GM12878 (cell line): ENCODE results near the gene SPRTN. TPM values are rescaled to one million over a fixed set of nuclear protein-coding genes. Genes with fewer than 3 reads are reported as not detected.

Experiments used
- ATAC-seq: fragments of 200-7000 bp; cut with Tn5 transposase; 3 replicates; pipeline ENCODE4 v1.9.1; 2020; ENCODE audit warnings: mild to moderate bottlenecking, moderate library complexity
- BruUV-seq: library from RNA; stranded (reverse); fragments of 400-500 nt; replicated peaks from 2 replicates; lab custom pipeline; 2021; lab: Mats Ljungman, UMichigan
- CTCF ChIA-PET: fragments of 300-600 bp; sonication (Branson Sonifier 250); formaldehyde crosslinking; extraction: SDS; loops from one replicate; lab custom pipeline; 2021; ENCODE audit warnings: inconsistent platforms; lab: Yijun Ruan, JAX
- POLR2A ChIA-PET: fragments of 350-600 bp; formaldehyde crosslinking; extraction: SDS; loops from one replicate; lab custom pipeline; 2021; ENCODE audit warnings: inconsistent platforms; lab: Charles Lee
- RAD21 ChIA-PET: fragments of 300-600 bp; sonication (Branson Sonifier 250); formaldehyde crosslinking; loops from one replicate; lab custom pipeline; 2023; ENCODE audit warnings: antibody characterized with exemption; ENCODE audit not compliant: unreplicated experiment; lab: Charles Lee
- SMC1A ChIA-PET: fragments of 300-600 bp; sonication (Branson Sonifier 250); formaldehyde crosslinking; loops from one replicate; lab custom pipeline; 2023; ENCODE audit not compliant: unreplicated experiment, uncharacterized antibody; lab: Charles Lee
- DNase-seq: peaks from one replicate; pipeline ENCODE4 v3.0.0-alpha.2; 2011; ENCODE audit warnings: low read depth, low spot score
- FAIRE-seq: peaks from 3 replicates; lab custom pipeline; 2011; peaks lifted over from hg19 to GRCh38; lab: Jason Lieb, UNC
- H2AFZ ChIP-seq: 2 replicates; pipeline ENCODE4 v1.6.0; 2011; ENCODE audit warnings: low read depth, low read length, control low read depth; ENCODE audit not compliant: control insufficient read depth
- H3K27ac ChIP-seq: 2 replicates; pipeline ENCODE4 v1.5.1; 2011; ENCODE audit warnings: control low read depth; ENCODE audit not compliant: control insufficient read depth, insufficient read depth
- H3K27me3 ChIP-seq, 2 experiments: replicated peaks in 1 of 2; 2 replicates each; pipeline versions ENCODE4 v1.6.0 to v1.6.1; 2011; ENCODE audit warnings: low read length in 1 of 2; ENCODE audit not compliant: control insufficient read depth in 2 of 2, insufficient read depth in 2 of 2
- H3K36me3 ChIP-seq, 2 experiments: 2 replicates each; pipeline ENCODE4 v1.5.1; 2011; ENCODE audit warnings: low read length in 1 of 2; ENCODE audit not compliant: control insufficient read depth in 2 of 2, insufficient read depth in 2 of 2
- H3K4me1 ChIP-seq: 2 replicates; pipeline ENCODE4 v1.6.1; 2011; ENCODE audit warnings: mild to moderate bottlenecking, low read length, moderate library complexity, mixed read lengths; ENCODE audit not compliant: control insufficient read depth, insufficient read depth
- H3K4me2 ChIP-seq: 2 replicates; pipeline ENCODE4 v1.6.0; 2011; ENCODE audit warnings: control low read depth; ENCODE audit not compliant: control insufficient read depth, insufficient read depth
- H3K4me3 ChIP-seq: fragments of 200-600 bp; sonication (generic); 2 replicates; pipeline ENCODE4 v1.5.1; 2016
- H3K79me2 ChIP-seq: 2 replicates; pipeline ENCODE4 v1.6.0; 2011; ENCODE audit warnings: low read length; ENCODE audit not compliant: control insufficient read depth, insufficient read depth
- H3K9ac ChIP-seq: 2 replicates; pipeline ENCODE4 v1.8.0; 2011; ENCODE audit warnings: low read length, control low read depth, mixed read lengths; ENCODE audit not compliant: control insufficient read depth, insufficient read depth
- H3K9me3 ChIP-seq: replicated peaks from 3 replicates; pipeline ENCODE4 v1.5.1; 2011; ENCODE audit warnings: mild to moderate bottlenecking, low read length; ENCODE audit not compliant: control insufficient read depth, insufficient read depth
- H4K20me1 ChIP-seq: 2 replicates; pipeline ENCODE4 v1.6.0; 2011; ENCODE audit not compliant: control insufficient read depth, insufficient read depth
- CBFB ChIP-seq: IDR thresholded peaks from 2 replicates; pipeline ENCODE4 v1.6.1; 2016; ENCODE audit warnings: antibody characterized with exemption, low read depth
- CHD1 ChIP-seq: IDR thresholded peaks from 2 replicates; pipeline ENCODE4 v1.6.1; 2012; ENCODE audit warnings: low read depth, low read length, improper control_type of control experiment
- MXI1 ChIP-seq: fragments of 150-350 bp; IDR thresholded peaks from 2 replicates; pipeline ENCODE4 v1.6.1; 2011; ENCODE audit warnings: low read depth, mild to moderate bottlenecking, inconsistent platforms, low read length, improper control_type of control experiment
- MYB ChIP-seq: fragments of 150-350 bp; IDR thresholded peaks from 2 replicates; pipeline ENCODE4 v1.6.1; 2014; ENCODE audit warnings: mild to moderate bottlenecking, low read depth, low read length, borderline replicate concordance
- NFYA ChIP-seq: IDR thresholded peaks from 2 replicates; pipeline ENCODE4 v1.6.1; 2011; ENCODE audit warnings: low read depth, mild to moderate bottlenecking, low read length, improper control_type of control experiment, borderline replicate concordance
- RFX5 ChIP-seq: IDR thresholded peaks from 2 replicates; pipeline ENCODE4 v1.6.1; 2011; ENCODE audit warnings: low read depth, low read length, improper control_type of control experiment
- ZBED1 ChIP-seq: IDR thresholded peaks from 2 replicates; pipeline ENCODE4 v1.6.1; 2016; ENCODE audit warnings: borderline replicate concordance
- ZNF217 ChIP-seq: fragments of 450-650 bp; IDR thresholded peaks from 2 replicates; pipeline ENCODE4 v1.6.1; 2017; ENCODE audit warnings: antibody characterized with exemption, mild to moderate bottlenecking
- WGBS: methylation state at CpG from one replicate; pipeline ENCODE4 v1.1.6; 2016; ENCODE audit warnings: low lambda C conversion rate; ENCODE audit not compliant: insufficient replicate concordance, insufficient coverage; ENCODE audit errors: missing lambda C conversion rate; 5-methylcytosine and 5-hydroxymethylcytosine counted together
- in situ Hi-C: fragments of 300-500 bp; cut with MboI; formaldehyde crosslinking; loops from 9 replicates; pipeline ENCODE4 v1.14.3; 2018; ENCODE audit warnings: mixed read lengths
- intact Hi-C: fragments of 100-400 bp; cut with micrococcal nuclease; formaldehyde crosslinking; loops from one replicate; pipeline ENCODE4 v1.14.2; 2022; ENCODE audit not compliant: unreplicated experiment
- polyA plus RNA-seq, 11 experiments: library from polyadenylated mRNA; depleted of rRNA in 4 of 11; unstranded in 6 of 11; stranded (reverse) in 5 of 11; fragments of >200 nt; fragmentation: Nextera tagmentation in 4 of 11; fragmentation: Illumina TruSeq in 1 of 11; extraction: Ambion mirVana in 4 of 11; extraction: Trizol in 1 of 11; gene quantifications; 1 replicate in 1 of 11; 2 replicates in 10 of 11; pipeline versions ENCODE4 v1.2.1 to v1.2.3, GENCODE V29; 2011 to 2016; ENCODE audit warnings: inconsistent platforms in 2 of 11, missing spikeins in 2 of 11, low read depth in 1 of 11
- total RNA-seq, 4 experiments: library from RNA; depleted of rRNA in 3 of 4; stranded (reverse); fragments of >200 nt in 3 of 4; fragmentation: Illumina TruSeq in 1 of 4; extraction: Trizol in 1 of 4; gene quantifications; 2 replicates each; pipeline versions ENCODE4 v1.2.1 to v1.2.3, GENCODE V29; 2013 to 2021

The SPRTN gene
- total and polyA plus RNA-seq, 10 of the 15 experiments (the other 5 are each of a cell fraction or from before 2014, with no cell fraction given), result 4.4 to 16.5 (median 12.1) TPM

- no peak for FAIRE-seq
- ChIA-PET POLR2A (no interaction called here), SMC1A (interaction anchor here (1.7 kb wide), 1 partner anchor 203 kb away, joined by 3 read pairs; no protein-coding TSS in a partner anchor), RAD21 (no interaction called here), CTCF (interaction anchor here (4.1 kb wide), 1 partner anchor 16 kb away, joined by 28 read pairs; no protein-coding TSS in a partner anchor)
- Histone ChIP-seq H3K4me3 (no peak overlapping the region), H3K9ac (no peak overlapping the region), H3K9me3 (no peaks in the 10 kb centered on the region), H2AFZ (no peak overlapping the region), H3K27me3 (no peaks in the 10 kb centered on the region), H3K4me1 (peaks cover 16% of the 10 kb centered on the region), H3K27ac (no peak overlapping the region), H3K79me2 (peaks cover 49% of the 10 kb centered on the region), H3K36me3 (no peaks in the 10 kb centered on the region), H3K4me2 (no peak overlapping the region), H4K20me1 (no peaks in the 10 kb centered on the region; the same call in 1 of the 2 replicates)
- WGBS, result 100% methylated on average over 1 of the region's 1 CpG
- no peak for DNase-seq
- in situ Hi-C loops, result no loop called here
- no peak for ATAC-seq
- intact Hi-C loops, result no loop called here
- no TSS peak for BruUV-seq
- TF ChIP-seq NFYA (no peak), ZBED1 (no peak), CHD1 (no peak), MYB (no peak), CBFB (no peak), MXI1 (no peak), ZNF217 (no peak), RFX5 (no peak)
These were observed 5.3 kb upstream of the SPRTN start for GRCh38 chr1:231332761-231333160.
